Melanocyte of skin (primary cell): Measurements from ENCODE around the gene HSDL2. TPM values are rescaled to one million over a fixed set of nuclear protein-coding genes. Genes with fewer than 3 reads are reported as not detected.

Experiments
- total RNA-seq, 2 donors: library from RNA; depleted of rRNA; stranded (reverse); fragments of >200 nt; gene quantifications; 2 replicates each; pipeline ENCODE4 v1.2.3, GENCODE V29; 2012

HSDL2 gene
- 10 to 100 TPM; 26.8 to 29.3 TPM for total RNA-seq

GRCh38 chr9:112380102-112380824, at the start of gene HSDL2:
Gene HSDL2 (plus strand): TSS chr9:112380108. CDS start chr9:112380164, 56 bp downstream.

GRCh38 chr9:112332977-112333638, 46.8 kb upstream of the HSDL2 start, which contains the start of gene PTBP3:
Gene PTBP3 (minus strand): TSS chr9:112333619. CDS start chr9:112297865, 35,754 bp downstream.

GRCh38 chr9:112486221-112487007, 106.5 kb downstream of the HSDL2 start, which contains the start of gene KIAA1958:
Gene KIAA1958 (plus strand): TSS chr9:112486827. CDS start chr9:112574081, 87,254 bp downstream.

Other genes starting within 250 kb of the HSDL2 start
- 1 to 10 TPM; 9.3 to 10.0 TPM for gene SUSD1, start 204.8 kb upstream of the HSDL2 start, total RNA-seq
- 10 to 100 TPM; 28.9 to 35.6 TPM for gene PTBP3, start 46.5 kb upstream of the HSDL2 start, total RNA-seq
- gene KIAA1958, start 106.7 kb downstream of the HSDL2 start, total RNA-seq, result 1 to 10 TPM; 1.7 to 3.7 TPM